H9 (cell line): ENCODE measurements around the gene CNMD. TPM values are rescaled to one million over a fixed set of nuclear protein-coding genes. Genes with fewer than 3 reads are reported as not detected.

Experiments
- DNase-seq: peaks from one replicate; pipeline ENCODE4 v3.0.0-alpha.2; 2017
- H2AFZ ChIP-seq: one replicate; pipeline ENCODE4 v1.6.1; 2013; ENCODE audit warnings: mild to moderate bottlenecking, low read length, control low read depth, moderate library complexity
- H2AK5ac ChIP-seq: 2 replicates; pipeline ENCODE4 v1.6.1; 2013; ENCODE audit warnings: low read length, control low read depth, mixed read lengths; ENCODE audit not compliant: insufficient read length
- H2BK120ac ChIP-seq: one replicate; pipeline ENCODE4 v1.6.1; 2013; ENCODE audit warnings: low read depth, mild to moderate bottlenecking, low read length, control low read depth, inconsistent platforms; ENCODE audit not compliant: poor library complexity, severe bottlenecking
- H2BK12ac ChIP-seq: 2 replicates; pipeline ENCODE4 v1.6.1; 2013; ENCODE audit warnings: low read length, control low read depth, mixed read lengths, low read depth; ENCODE audit not compliant: insufficient read length
- H2BK15ac ChIP-seq: 2 replicates; pipeline ENCODE4 v1.6.1; 2013; ENCODE audit warnings: low read depth, low read length, control low read depth
- H2BK20ac ChIP-seq: one replicate; pipeline ENCODE4 v1.6.1; 2013; ENCODE audit warnings: low read depth, mild to moderate bottlenecking, low read length, control low read depth, inconsistent platforms; ENCODE audit not compliant: poor library complexity, severe bottlenecking
- H2BK5ac ChIP-seq: 2 replicates; pipeline ENCODE4 v1.6.1; 2013; ENCODE audit warnings: low read length, control low read depth, mixed read lengths; ENCODE audit not compliant: insufficient read length
- H3K14ac ChIP-seq: 2 replicates; pipeline ENCODE4 v1.6.1; 2013; ENCODE audit warnings: low read length, control low read depth; ENCODE audit not compliant: insufficient read depth
- H3K18ac ChIP-seq: 2 replicates; pipeline ENCODE4 v1.6.1; 2013; ENCODE audit warnings: low read depth, mild to moderate bottlenecking, mixed read lengths, low read length, control low read depth; ENCODE audit not compliant: insufficient read length
- H3K23ac ChIP-seq: 2 replicates; pipeline ENCODE4 v1.6.1; 2013; ENCODE audit warnings: low read length, control low read depth, mixed read lengths, low read depth; ENCODE audit not compliant: insufficient read length
- H3K23me2 ChIP-seq: 2 replicates; pipeline ENCODE4 v1.6.1; 2013; ENCODE audit warnings: low read depth, mild to moderate bottlenecking, mixed read lengths, low read length, control low read depth; ENCODE audit not compliant: insufficient read length, poor library complexity, severe bottlenecking
- H3K27ac ChIP-seq: 2 replicates; pipeline ENCODE4 v1.5.1; 2013; ENCODE audit warnings: low read length, control low read depth, mixed read lengths, low read depth; ENCODE audit not compliant: insufficient read length
- H3K27me3 ChIP-seq: 2 replicates; pipeline ENCODE4 v1.6.1; 2013; ENCODE audit warnings: low read length, control low read depth, inconsistent platforms; ENCODE audit not compliant: insufficient read depth
- H3K4ac ChIP-seq: 2 replicates; pipeline ENCODE4 v1.6.1; 2013; ENCODE audit warnings: low read depth, mild to moderate bottlenecking, control low read depth, inconsistent platforms, low read length, moderate library complexity
- H3K4me1 ChIP-seq: 2 replicates; pipeline ENCODE4 v1.6.1; 2013; ENCODE audit warnings: low read length, control low read depth, inconsistent platforms; ENCODE audit not compliant: insufficient read depth
- H3K4me2 ChIP-seq: 2 replicates; pipeline ENCODE4 v1.6.1; 2013; ENCODE audit warnings: low read length, control low read depth, mixed read lengths; ENCODE audit not compliant: insufficient read length, insufficient read depth
- H3K56ac ChIP-seq: 2 replicates; pipeline ENCODE4 v1.6.1; 2013; ENCODE audit warnings: low read depth, mild to moderate bottlenecking, mixed read lengths, low read length, control low read depth; ENCODE audit not compliant: insufficient read length
- H3K79me1 ChIP-seq: 2 replicates; pipeline ENCODE4 v1.6.1; 2013; ENCODE audit warnings: low read depth, mild to moderate bottlenecking, moderate library complexity, low read length, control low read depth, inconsistent platforms; ENCODE audit not compliant: insufficient read depth, poor library complexity, severe bottlenecking
- H3K79me2 ChIP-seq: 2 replicates; pipeline ENCODE4 v1.6.1; 2013; ENCODE audit warnings: low read length, control low read depth, inconsistent platforms; ENCODE audit not compliant: insufficient read depth
- H3K9ac ChIP-seq: 2 replicates; pipeline ENCODE4 v1.6.1; 2013; ENCODE audit warnings: low read length, control low read depth, mixed read lengths; ENCODE audit not compliant: insufficient read length; ENCODE audit errors: extremely low read depth
- H3K9me3 ChIP-seq: one replicate; pipeline ENCODE4 v1.6.1; 2013; ENCODE audit warnings: low read depth, low read length, inconsistent platforms; ENCODE audit not compliant: control insufficient read depth
- H3T11ph ChIP-seq: one replicate; pipeline ENCODE4 v1.6.1; 2013; ENCODE audit warnings: mild to moderate bottlenecking, low read length, control low read depth, inconsistent platforms
- H4K20me1 ChIP-seq: one replicate; pipeline ENCODE4 v1.6.1; 2013; ENCODE audit not compliant: control insufficient read depth, insufficient read length, insufficient read depth
- H4K5ac ChIP-seq: 2 replicates; pipeline ENCODE4 v1.6.1; 2013; ENCODE audit warnings: low read depth, mild to moderate bottlenecking, mixed read lengths, low read length, control low read depth; ENCODE audit not compliant: insufficient read length
- H4K8ac ChIP-seq: replicated peaks from 2 replicates; pipeline ENCODE4 v1.6.1; 2013; ENCODE audit warnings: low read length, control low read depth, mixed read lengths, low read depth; ENCODE audit not compliant: insufficient read length
- H4K91ac ChIP-seq: 2 replicates; pipeline ENCODE4 v1.6.1; 2013; ENCODE audit warnings: low read depth, mild to moderate bottlenecking, moderate library complexity, mixed read lengths, low read length, control low read depth; ENCODE audit not compliant: insufficient read length
- H3K27ac Mint-ChIP-seq, 3 experiments: 2 replicates in 2 of 3; 3 replicates in 1 of 3; pipeline ENCODE4 v1.8.0; 2020 to 2021; ENCODE audit warnings: mixed read lengths in 3 of 3, mild to moderate bottlenecking in 1 of 3, moderate library complexity in 1 of 3
- H3K27me3 Mint-ChIP-seq: 2 replicates; pipeline ENCODE4 v1.8.0; 2021; ENCODE audit warnings: low read depth, mild to moderate bottlenecking, moderate library complexity, mixed read lengths
- H3K36me3 Mint-ChIP-seq, 3 experiments: 2 replicates in 2 of 3; 3 replicates in 1 of 3; pipeline ENCODE4 v1.8.0; 2020 to 2021; ENCODE audit warnings: low read depth in 3 of 3, mixed read lengths in 3 of 3; ENCODE audit not compliant: insufficient read depth in 1 of 3
- H3K4me1 Mint-ChIP-seq, 2 experiments: 2 replicates each; pipeline ENCODE4 v1.8.0; 2020; ENCODE audit warnings: mixed read lengths in 2 of 2
- H3K4me3 Mint-ChIP-seq, 2 experiments: 2 replicates in 1 of 2; 3 replicates in 1 of 2; pipeline ENCODE4 v1.8.0; 2020 to 2021; ENCODE audit warnings: mild to moderate bottlenecking in 2 of 2, mixed read lengths in 2 of 2, moderate library complexity in 1 of 2
- H3K9me3 Mint-ChIP-seq, 2 experiments: 2 replicates in 1 of 2; 3 replicates in 1 of 2; pipeline ENCODE4 v1.8.0; 2020; ENCODE audit warnings: mild to moderate bottlenecking in 2 of 2, mixed read lengths in 2 of 2, moderate library complexity in 1 of 2
- WGBS: extraction: QIAGEN DNeasy Blood & Tissue Kit; methylation state at CpG from one replicate; pipeline ENCODE4 v1.1.7; 2013; ENCODE audit warnings: missing lambda C conversion rate, low lambda C conversion rate, mixed read lengths; ENCODE audit not compliant: insufficient read length; ENCODE audit errors: extremely low coverage; 5-methylcytosine and 5-hydroxymethylcytosine counted together
- total RNA-seq: library from RNA; stranded (reverse); gene quantifications from 2 replicates; pipeline ENCODE4 v1.2.1, GENCODE V29; 2021
- TF ChIP-seq, protein P1 (sequence below): fragments of 200-600 bp; sonication (generic); conservative IDR thresholded peaks from 3 replicates; pipeline ENCODE4 v1.8.0; 2021; ENCODE audit warnings: antibody characterized with exemption, mild to moderate bottlenecking

Gene CNMD
- total RNA-seq, 1 experiment from 2014 or later = 96.0 TPM

DNA sequence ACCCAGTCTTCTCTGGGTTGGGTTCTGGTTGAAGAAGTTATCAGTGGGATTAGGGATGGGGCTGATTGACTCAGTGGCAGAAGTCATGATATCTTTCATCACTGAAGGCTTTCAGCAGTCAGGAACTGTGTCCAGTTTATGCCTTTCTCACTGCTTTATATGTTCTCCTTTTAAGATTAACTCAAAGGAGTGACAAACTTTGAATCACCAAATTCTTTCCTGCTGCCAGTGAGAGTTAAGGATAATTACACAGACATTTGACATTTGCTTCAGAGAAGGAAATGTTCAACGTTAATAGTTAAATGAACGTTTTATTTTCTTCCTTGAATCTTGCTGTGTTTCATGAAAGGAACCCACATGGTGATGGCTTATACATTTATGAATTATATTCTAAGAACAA lies 41.0 kb upstream of the CNMD start:
- Histone ChIP-seq H3K56ac (no peak overlapping the region), H3K4me2 (no peak overlapping the region), H4K20me1 (no peaks in the 10 kb centered on the region), H3K4me1 (no peaks in the 10 kb centered on the region), H3K79me1 (no peaks in the 10 kb centered on the region), H2AFZ (no peak overlapping the region), H3K4ac (no peak overlapping the region), H2BK12ac (no peak overlapping the region), H2BK120ac (no peak overlapping the region), H3K9ac (no peak overlapping the region), H2AK5ac (no peak overlapping the region), H3K9me3 (no peaks in the 10 kb centered on the region), H3K79me2 (no peaks in the 10 kb centered on the region), H4K8ac (no peak overlapping the region), H2BK5ac (no peak overlapping the region), H3K27me3 (no peaks in the 10 kb centered on the region), H3T11ph (no peak overlapping the region), H4K5ac (no peak overlapping the region), H2BK15ac (no peak overlapping the region), H3K14ac (no peak overlapping the region), H3K27ac (no peak overlapping the region), H4K91ac (no peak overlapping the region), H2BK20ac (no peak overlapping the region), H3K23ac (no peak overlapping the region), H3K18ac (no peak overlapping the region), H3K23me2 (no peaks in the 10 kb centered on the region)
- Mint-ChIP-seq H3K36me3 (no peaks in the 10 kb centered on the region; a peak in 1 of 7 replicates), H3K4me3 (no peak overlapping the region), H3K27me3 (peaks cover 2% of the 10 kb centered on the region; the same call in 1 of the 2 replicates), H3K9me3 (no peaks in the 10 kb centered on the region), H3K27ac (no peak overlapping the region), H3K4me1 (peaks cover 0 to 9% of the 10 kb centered on the region in 2 experiments; a peak in 2 of 4 replicates)
- no peak for DNase-seq
- no CpG with 5 or more reads among the region's 2 CpGs for WGBS
- TF ChIP-seq, protein P1, sequence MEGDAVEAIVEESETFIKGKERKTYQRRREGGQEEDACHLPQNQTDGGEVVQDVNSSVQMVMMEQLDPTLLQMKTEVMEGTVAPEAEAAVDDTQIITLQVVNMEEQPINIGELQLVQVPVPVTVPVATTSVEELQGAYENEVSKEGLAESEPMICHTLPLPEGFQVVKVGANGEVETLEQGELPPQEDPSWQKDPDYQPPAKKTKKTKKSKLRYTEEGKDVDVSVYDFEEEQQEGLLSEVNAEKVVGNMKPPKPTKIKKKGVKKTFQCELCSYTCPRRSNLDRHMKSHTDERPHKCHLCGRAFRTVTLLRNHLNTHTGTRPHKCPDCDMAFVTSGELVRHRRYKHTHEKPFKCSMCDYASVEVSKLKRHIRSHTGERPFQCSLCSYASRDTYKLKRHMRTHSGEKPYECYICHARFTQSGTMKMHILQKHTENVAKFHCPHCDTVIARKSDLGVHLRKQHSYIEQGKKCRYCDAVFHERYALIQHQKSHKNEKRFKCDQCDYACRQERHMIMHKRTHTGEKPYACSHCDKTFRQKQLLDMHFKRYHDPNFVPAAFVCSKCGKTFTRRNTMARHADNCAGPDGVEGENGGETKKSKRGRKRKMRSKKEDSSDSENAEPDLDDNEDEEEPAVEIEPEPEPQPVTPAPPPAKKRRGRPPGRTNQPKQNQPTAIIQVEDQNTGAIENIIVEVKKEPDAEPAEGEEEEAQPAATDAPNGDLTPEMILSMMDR = no peak
